GM18507 (cell line): ENCODE data around the gene TMEM253.

Source experiments
- DNase-seq: peaks from one replicate; pipeline ENCODE4 v3.0.0; 2011; ENCODE audit warnings: low read depth; ENCODE audit not compliant: insufficient read length; ENCODE audit errors: extremely low spot score
- FAIRE-seq: peaks from 2 replicates; lab custom pipeline; 2011; peaks lifted over from hg19 to GRCh38; lab: Jason Lieb, UNC

The TMEM253 gene

DNA sequence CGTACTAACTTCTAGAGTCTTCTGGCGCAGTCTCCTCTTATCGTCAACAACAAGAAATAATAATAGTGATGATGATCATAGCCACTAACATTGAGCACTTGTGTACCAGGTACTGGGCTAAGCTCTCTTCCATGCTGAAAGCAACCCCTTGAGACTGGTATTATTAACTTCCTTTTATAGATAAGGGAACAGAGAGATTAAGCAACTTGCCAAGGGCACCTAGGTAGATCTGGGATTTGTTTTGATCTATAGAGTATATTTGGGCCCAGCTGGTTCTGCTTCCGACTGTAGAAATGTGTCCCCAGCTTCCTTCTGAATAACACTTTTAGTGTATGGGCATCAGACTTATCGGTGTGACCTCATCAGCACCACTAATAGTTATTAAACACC, 1.3 kb upstream of the TMEM253 start:
- FAIRE-seq, result no peak
- DNase-seq, result no peak

DNA sequence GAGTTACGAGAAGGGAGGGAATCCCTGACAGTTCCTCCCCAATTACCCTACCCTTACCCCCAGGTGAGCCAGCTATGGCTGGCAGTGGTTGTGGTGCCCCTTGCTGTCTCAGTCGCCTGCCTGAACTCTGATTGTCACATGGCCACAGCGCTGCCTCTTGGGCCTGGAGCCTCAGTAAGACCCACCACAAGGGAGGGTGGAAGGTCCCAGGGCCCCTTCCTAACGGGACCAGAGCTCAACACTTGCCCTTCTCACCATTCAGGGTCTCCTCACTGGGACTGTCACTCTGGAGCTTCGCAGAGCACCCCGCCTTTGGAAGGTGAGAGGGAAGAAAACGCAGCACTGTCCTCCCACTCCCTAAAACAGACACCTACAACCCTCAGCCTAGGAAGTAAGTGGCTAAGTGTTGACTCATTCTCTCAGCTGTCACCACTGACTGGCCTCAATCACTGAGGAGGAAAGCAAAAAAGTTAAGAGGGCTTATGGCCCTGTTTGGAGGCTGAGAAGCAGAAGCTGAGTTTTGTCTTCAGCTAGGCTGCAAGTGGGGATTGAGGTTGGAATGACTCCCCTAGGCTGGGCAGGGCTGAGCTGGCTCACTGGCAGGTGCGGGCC, 1.0 kb downstream of the TMEM253 start:
- no peak for FAIRE-seq
- DNase-seq, result no peak

DNA sequence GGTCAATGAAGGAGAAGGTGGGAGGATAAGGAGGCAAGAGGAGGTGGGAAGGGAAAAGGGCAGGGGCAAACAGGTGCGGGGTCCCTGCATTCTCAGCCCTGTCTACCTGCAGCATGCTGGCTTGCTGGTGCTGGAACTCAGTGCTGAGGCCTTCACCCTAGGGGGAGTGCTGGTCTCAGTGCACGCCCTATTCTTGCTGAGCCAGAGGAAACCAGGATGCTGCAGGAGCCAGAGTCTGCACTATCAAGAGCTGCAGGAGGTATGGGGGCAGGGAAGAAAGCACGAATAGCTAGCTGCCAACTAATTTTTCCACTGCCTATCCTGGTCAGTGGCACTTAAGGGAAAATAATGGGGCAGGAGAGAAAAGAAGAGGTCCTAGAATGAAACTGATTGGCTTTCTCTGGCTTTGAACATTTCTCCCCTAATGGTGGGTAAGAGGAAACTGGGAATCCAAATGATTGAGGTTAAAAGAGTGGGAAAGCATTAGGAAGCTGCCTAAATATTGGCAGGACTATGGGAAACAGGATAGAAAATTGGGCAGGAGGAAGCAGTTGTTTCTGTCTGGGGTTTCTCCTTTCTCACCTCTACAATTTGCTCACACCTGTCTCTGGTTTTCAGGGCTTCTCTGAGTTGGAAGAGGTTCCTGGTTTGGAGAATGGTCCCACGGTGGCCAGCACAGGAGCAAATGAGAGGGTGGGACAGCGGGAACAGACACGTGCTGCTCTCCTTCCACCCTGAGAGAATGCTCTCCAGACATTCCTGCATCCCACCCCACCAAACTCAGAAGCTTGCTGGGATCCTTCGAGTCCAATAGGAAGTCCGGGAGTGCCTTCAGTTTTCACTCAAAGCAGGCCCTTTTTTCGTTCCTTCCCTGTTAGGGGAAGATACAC, 1.9 kb downstream of the TMEM253 start:
- no peak for DNase-seq
- no peak for FAIRE-seq

DNA sequence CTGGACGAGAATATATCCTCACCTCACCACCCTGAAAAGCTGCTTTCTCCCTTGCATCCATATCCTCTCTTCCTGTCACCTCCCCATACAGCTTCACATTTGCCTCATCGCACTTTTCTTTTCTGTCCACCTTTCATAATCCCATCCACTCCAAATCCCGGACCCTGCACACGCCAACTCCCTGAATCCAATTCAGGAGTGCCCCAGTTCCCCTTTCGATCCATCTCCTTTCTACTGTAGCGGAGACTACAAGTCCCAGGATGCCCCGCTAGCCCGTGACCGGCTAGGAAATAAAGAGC, 2.5 kb downstream of the TMEM253 start:
- no peak for DNase-seq
- peak; percentile 85 for FAIRE-seq

DNA sequence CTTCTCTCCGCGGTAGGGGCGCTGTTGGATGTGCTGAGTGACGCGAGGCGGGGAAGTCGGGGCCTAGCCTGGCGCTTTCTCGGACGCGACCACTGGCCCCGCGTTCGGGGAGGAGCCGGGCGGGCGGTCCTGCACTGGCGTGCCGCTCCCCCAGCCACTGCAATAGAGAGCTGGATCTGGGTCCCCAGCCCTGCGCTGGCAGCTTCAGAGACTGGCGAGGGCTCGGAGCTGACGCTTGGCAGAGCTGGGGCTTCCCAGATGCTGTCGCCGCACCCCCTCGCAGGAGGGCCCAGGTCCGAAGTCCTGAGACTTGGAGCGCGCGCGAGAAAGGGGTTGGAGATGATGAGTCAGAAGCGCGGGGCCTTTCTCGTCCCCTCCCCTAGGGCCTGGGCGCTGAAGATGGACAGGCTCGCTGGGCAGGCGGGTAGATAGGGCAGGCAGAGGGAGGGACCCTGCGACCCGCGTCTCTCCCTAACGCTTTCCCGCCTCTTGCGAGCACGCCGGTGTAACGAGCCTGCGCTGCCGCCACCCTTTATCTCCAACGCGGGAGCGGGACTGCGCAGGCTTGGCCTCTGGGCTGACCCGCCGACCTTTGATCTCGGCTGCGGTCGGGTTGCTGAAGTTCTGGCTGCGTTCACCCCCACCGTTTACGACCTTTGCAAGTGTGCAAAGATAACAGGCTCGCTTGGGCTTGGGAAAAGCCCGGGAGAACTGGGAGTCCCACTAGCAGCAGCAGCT, 3.0 kb downstream of the TMEM253 start:
- FAIRE-seq (no peak), DNase-seq (peak; percentile 89)

DNA sequence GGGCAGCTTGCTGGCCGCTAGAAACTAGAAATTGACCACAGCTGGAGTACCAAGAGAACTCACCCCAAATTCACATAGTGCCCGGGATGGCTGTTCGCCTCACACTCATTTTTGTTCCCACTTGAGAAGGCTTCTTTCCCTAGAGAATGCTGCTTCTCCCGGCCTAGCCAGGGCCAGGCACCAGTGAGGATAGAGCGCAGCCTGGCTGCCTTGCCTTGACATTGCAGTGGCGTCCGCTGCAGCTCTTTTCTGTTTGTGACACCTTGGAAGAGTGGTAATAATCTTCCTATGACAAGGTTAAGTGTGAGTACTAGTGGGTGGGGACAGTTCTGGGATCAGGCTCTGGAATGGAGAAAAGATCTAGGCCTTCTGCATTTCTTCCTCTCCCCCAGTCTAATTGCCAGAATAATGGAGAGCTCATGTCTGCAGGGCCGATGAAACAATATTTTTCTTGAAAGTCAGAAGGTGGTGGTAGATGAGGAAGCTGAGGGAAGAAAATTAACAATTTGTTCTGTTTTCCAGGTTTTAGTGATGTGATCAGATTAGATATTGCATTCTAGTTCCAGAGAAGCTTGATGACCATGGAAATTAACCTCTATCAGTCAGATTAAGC, 3.7 kb downstream of the TMEM253 start:
- FAIRE-seq (peak; percentile 76), DNase-seq (no peak)

DNA sequence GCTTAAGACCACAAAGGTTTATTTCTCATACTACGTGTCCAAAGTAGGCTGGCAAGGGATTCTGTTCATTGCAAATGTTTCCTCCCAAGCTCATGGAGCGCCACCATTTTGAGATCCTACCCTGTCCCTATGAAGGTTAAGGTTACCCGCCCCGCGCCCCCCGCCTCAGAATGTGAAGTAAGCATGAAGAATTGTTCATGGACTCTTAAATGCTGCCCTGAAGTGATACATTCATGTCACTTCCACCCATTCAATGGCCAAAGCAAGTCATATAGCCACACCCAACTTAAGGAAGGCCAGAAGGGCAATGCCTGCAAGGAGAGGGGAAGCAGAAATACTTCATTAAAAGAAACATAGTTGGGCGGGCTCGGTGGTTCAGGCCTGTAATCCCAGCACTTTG, 4.2 kb downstream of the TMEM253 start:
- FAIRE-seq (no peak), DNase-seq (no peak)

DNA sequence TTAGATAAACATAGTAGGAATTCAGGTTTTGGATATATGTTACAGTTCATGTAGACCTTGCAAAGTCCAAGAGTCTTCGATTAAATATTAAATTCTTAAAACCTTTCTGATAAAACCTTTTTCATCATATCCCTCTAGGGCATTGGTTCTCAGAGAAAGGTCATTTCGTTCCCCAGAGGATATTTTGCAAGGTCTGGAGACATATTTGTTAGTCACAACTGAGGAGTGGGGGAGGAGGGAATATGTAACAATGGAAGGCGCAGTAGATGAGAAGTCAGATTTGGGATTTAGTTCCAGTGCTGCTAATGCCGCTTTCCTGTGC, 5.3 kb downstream of the TMEM253 start:
- DNase-seq, result no peak
- no peak for FAIRE-seq

DNA sequence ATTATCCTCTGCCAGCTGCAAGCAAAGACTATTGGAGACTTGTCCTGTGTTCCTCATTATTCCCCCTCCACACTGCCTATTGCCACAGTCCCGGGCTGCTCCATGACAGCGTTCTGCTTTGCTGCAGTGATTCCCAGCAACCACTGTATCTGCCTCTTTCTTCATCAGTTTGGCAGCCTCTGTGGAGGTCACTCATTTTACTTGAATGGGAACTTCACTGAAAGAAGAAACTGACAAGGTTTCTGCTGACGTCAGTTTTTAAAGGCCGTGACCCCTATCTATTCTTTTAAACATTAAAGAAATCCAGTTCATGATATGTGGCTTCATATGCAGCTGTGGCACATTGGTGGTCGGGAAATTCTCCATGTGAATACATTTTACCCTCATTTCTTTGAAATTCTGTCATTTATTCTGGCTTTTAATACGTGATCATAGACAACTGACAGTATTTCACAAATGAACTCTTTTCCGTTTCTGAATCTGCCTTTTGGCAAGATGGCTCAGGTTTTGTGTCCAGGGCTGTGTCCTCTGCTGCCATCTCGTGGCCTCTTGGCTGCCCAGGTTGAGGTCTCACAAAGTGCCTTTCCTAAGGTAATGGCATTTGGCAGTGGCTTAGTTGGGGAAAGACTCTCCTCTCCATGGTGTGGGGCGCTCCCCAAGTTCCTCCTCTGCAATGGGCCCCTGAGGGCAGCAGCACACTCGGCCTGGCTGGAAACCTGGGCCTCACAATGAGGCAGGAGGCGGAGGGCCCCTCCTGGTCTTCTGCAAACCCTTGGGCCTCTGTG, 5.8 kb downstream of the TMEM253 start:
- DNase-seq, result no peak

DNA sequence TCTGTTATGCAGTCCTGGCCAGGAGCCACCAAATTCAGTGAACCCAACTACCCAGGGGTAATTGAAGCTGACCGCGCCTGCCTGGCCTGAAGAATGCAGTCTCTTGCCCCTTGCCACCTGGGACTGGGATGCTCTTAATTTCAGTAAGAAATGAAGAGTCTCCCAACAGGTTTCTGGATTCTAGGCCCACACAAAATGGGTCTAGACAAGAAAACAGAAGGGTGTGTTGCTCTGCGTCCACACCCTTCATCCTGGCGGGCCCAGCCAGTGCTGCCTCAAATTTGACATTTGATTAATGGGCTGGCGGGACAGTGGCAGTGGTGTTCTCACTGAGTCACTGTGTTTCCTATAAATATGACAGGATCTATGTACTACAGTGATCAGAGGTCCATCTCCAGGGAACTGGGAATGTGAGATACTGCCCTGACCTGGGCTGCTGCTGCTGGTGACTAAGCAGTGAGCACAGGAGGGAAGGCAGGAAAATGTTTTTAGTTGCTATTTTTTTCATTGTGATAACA, 6.5 kb downstream of the TMEM253 start:
- FAIRE-seq (no peak), DNase-seq (no peak)

More for the DNA sequence above, 5.8 kb downstream of the TMEM253 start:
- peak; percentile 51 for FAIRE-seq

DNA sequence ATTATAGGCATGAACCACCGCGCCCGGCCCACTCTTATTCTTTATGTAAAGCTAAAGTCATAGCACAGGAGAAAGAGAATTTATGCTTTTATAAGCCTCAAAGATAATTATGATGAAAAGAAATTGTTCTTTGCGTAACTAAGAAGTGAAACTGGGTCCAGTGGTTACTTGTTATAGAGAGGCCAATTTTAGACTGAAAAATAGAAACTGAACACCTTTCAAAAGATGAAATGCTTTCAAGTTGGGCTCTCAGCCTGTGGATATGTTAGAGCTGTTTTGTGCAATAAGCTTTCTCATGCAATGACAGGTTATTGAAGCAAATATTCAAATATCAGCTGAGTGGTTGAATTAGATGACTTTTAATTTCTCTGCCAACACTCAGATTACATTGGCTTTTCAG, 7.9 kb downstream of the TMEM253 start:
- no peak for FAIRE-seq

DNA sequence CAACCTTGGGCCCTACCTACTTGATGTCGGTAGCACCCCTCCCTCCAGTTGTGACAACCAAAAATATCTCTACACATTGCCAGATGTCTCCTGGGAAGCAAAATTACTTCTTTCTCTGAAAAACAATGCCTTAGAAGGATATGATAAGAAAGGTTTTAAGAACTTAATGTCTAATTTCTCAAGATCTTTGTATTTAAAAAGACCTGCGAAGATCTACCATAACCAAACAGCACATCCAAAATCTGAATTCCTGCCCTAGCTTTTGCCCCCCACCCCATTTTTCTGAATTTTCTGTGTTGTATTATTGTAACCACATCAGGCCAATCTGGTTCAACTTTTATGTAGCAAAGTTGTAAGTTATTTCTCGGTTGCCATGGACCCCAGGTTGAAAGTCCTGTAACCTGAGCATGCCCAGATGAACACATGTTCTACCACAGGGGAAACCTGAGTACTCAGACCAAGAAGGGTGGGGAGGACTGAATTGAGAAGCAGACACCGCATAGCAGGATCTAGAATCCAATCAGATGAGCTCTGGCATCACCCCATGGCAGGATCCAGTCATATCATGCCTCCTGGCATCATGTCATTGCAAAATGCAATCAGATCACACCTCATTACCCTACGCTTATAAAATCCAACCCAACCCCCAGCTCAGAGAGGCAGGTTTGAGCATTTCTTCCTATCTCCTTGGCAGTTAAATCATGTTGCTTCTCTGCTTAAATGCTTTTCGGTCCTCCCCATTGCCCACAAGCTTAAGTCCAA, 8.7 kb downstream of the TMEM253 start:
- DNase-seq (no peak), FAIRE-seq (no peak)

More for the DNA sequence above, 7.9 kb downstream of the TMEM253 start:
- DNase-seq, result no peak

DNA sequence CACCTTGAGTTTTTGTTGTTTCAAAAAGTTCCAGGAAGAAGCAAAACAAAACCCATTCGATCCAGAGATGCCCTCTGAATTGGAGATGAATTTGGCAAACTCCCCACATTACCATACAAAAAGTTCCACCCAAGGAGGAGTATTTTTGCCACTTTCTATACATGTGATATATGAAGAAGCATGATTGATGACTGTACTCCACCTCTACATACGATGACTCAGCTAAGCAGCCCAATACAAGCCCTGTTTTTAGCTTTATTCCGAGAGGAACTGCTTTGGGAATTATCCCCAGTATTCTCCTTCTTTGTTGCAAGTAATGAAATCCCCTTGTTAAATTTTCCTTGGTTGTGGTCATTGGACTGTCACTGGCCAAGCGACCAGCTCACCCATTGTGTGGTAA, 11.4 kb downstream of the TMEM253 start:
- FAIRE-seq (no peak), DNase-seq (no peak)

DNA sequence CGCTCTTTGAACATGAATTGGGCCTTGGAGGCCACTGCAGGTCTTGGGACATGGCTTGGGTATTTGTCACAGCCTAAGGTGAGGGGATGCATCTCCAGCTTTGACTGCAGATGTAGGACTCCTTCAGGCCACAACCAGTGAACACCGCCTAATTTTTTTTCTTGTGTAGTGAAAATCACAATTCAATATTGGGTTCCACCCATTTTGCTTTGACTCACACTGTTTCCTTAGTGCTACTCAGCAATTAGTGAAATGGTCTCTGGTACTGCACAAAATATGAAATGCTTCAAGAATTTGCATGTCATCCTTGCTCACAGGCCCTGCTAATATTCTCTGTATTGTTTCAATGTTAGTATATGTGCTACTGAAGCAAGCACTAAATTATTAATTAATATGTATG, 12.5 kb downstream of the TMEM253 start:
- no peak for FAIRE-seq
- DNase-seq, result no peak

DNA sequence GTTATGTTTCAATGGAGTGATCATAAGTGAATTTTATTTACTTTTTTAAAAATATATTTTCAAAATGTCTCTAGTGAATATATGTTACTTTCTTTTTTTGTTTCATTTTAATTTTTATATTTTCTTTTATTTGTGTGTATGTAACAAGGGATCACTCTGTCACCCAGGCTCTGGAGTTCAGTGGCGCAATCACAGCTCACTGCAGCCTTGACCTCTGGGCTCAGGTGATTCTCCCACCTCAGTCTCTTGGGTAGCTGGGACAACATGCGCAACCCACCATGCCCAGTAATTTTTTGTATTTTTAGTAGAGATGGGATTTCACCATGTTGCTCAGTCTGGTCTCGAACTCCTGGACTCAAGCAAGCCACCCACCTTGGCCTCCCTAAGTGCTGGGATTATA, 18.1 kb downstream of the TMEM253 start:
- FAIRE-seq (no peak), DNase-seq (no peak)

DNA sequence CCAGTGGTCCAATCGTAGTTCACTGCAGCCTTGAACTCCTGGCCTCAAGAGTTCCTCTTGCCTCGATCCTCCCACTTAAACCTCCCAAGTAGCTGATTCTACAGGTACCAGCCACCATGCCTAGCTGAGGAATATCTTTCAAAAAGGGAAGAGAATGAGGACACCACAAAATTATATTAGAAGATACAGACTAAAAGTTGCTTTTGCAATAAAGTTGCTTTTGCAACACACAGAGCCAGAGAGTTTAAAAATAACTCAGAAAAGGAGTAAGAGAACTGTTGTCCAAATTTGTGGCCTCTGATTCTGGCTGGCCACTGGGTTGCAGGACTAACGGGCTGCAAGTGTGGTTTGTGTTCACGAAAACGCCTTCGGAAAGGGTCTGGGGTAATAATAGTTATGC, 19.8 kb downstream of the TMEM253 start:
- no peak for FAIRE-seq

DNA sequence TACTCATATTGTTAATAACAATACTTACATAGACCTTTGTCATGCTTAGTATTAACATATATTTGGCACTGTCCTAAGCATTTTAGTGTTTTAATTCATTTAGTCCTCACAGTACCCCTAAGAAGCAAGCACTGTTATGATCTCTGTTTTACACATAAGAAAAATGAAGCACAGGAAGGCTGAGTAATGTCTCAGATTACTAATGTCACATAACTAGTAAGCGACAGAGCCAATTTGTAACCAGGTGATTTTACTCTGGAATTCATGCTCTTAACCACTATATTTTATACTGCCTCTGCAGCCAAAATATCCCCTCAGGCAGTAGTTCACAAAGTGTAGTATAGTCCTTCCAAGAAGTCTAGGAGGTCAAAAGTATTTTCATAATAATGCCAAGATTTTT, 20.3 kb downstream of the TMEM253 start:
- no peak for DNase-seq
- FAIRE-seq, result no peak

More for the DNA sequence above, 19.8 kb downstream of the TMEM253 start:
- no peak for DNase-seq

DNA sequence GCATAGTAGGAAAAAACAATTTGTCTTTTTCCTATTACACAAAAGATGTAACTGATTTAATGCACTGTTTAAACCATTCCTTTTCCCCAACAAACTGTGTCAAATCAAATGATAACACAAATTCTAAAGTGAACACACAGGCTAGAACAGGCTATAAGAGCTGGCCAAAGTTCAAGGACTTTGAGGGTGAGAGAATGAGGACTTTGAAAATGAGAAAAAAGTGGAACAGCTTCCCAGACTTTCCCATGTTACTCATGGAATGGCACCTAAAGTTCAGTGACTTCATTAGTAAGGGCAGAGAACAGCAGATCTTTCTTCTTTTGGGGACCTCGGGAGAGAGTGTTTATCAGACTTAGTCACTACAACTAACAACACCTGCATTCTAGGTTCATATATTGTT, 22.6 kb downstream of the TMEM253 start:
- no peak for DNase-seq

DNA sequence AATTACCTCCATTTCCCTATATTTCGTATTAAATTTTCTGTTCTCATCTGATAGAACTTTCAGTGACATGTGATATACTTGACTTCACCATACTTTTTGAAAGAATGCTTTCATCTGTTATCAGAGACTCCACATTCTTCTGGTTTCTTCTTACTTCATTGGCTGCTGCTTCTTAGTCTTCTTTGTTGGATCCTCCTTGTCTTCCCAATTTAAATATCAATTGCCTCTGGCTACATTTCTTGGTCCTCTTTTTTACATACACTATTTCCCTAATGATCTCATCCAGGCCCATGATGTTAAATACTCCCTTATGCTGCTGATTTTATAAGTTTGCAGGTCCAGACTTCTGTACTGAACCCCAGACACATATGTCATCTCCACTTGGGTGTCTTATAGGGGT, 33.0 kb downstream of the TMEM253 start:
- DNase-seq, result no peak
- FAIRE-seq, result no peak

More for the DNA sequence above, 22.6 kb downstream of the TMEM253 start:
- no peak for FAIRE-seq
